Tibial artery (tissue), 4 donors: ENCODE data around the gene GLIS1.
A peak's percentile ranks its signal among the peaks of the same experiment; 100 is the strongest.

Experiments used
- DNase-seq, 2 donors: peaks; one replicate each; pipeline ENCODE4 v3.0.0-alpha.2; 2019
- H3K27ac ChIP-seq, 2 donors: fragments of 200-600 bp; sonication (generic) in 1 of 2; 1 replicate in 1 of 2; 2 replicates in 1 of 2; pipeline ENCODE4 v1.5.1; 2018 to 2019; ENCODE audit warnings: mild to moderate bottlenecking in 1 of 2
- H3K27me3 ChIP-seq, 2 donors: fragments of 200-600 bp; sonication (generic) in 1 of 2; one replicate each; pipeline versions ENCODE4 v1.5.1 to v1.6.0; 2016 to 2019
- H3K36me3 ChIP-seq, 3 donors: fragments of 200-600 bp; sonication (generic) in 2 of 3; one replicate each; pipeline ENCODE4 v1.5.1; 2016 to 2019; ENCODE audit warnings: mild to moderate bottlenecking in 2 of 3
- H3K4me1 ChIP-seq, 4 donors: fragments of 200-600 bp; sonication (generic) in 2 of 4; 1 replicate in 3 of 4; 2 replicates in 1 of 4; pipeline ENCODE4 v1.5.1; 2016 to 2019
- H3K4me3 ChIP-seq, 2 donors: fragments of 200-600 bp; sonication (generic) in 1 of 2; 1 replicate in 1 of 2; 2 replicates in 1 of 2; pipeline ENCODE4 v1.5.1; 2018 to 2019; ENCODE audit warnings: mild to moderate bottlenecking in 2 of 2
- H3K9me3 ChIP-seq, 3 donors: fragments of 200-600 bp; sonication (generic) in 1 of 3; one replicate each; pipeline ENCODE4 v1.5.1; 2016 to 2019
- intact Hi-C: fragments of 100-400 bp; cut with DNase I; formaldehyde crosslinking; loops from one replicate; pipeline ENCODE4 v1.15.0; 2023; ENCODE audit warnings: low total_unique reads
- TF ChIP-seq, protein P1 (sequence below), 2 experiments: fragments of 200-600 bp in 1 of 2; fragments of 450-650 bp in 1 of 2; IDR thresholded peaks; one replicate each; pipeline ENCODE4 v1.5.1; 2017 to 2019; ENCODE audit warnings: antibody characterized with exemption in 2 of 2, mild to moderate bottlenecking in 1 of 2, moderate library complexity in 1 of 2

GLIS1 gene

DNA sequence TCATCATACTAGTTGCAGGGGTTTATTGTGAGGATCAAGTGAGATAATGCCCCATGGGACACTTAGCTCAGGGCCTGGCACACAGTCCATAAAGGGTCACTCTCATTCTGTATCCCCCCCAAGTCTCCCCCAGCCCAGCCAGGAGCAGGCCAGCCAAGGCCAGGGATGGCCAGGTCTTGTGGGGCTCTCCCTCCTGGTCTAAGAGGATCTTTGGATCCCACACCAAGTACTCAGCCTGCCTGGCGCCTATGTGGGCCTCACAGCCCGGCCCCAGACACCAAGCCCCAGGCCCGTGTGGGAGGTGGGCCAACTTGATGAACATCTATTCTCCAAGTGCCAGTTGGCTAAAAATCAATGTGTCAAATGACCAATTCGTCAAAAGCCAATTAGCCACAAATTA, 117.8 kb downstream of the GLIS1 start:
- TF ChIP-seq, protein P1, sequence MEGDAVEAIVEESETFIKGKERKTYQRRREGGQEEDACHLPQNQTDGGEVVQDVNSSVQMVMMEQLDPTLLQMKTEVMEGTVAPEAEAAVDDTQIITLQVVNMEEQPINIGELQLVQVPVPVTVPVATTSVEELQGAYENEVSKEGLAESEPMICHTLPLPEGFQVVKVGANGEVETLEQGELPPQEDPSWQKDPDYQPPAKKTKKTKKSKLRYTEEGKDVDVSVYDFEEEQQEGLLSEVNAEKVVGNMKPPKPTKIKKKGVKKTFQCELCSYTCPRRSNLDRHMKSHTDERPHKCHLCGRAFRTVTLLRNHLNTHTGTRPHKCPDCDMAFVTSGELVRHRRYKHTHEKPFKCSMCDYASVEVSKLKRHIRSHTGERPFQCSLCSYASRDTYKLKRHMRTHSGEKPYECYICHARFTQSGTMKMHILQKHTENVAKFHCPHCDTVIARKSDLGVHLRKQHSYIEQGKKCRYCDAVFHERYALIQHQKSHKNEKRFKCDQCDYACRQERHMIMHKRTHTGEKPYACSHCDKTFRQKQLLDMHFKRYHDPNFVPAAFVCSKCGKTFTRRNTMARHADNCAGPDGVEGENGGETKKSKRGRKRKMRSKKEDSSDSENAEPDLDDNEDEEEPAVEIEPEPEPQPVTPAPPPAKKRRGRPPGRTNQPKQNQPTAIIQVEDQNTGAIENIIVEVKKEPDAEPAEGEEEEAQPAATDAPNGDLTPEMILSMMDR (IDR thresholded peaks at IDR 0.05), result no peak
- Histone ChIP-seq H3K4me3 (no peak overlapping the region), H3K36me3 (no peaks in the 10 kb centered on the region), H3K27me3 (peaks cover 0 to 3% of the 10 kb centered on the region in 2 donors), H3K9me3 (no peaks in the 10 kb centered on the region), H3K4me1 (no peaks in the 10 kb centered on the region), H3K27ac (no peak overlapping the region)
- intact Hi-C loops, result no loop called here
- peak in 1 of 2 donors; percentile 48 for DNase-seq

DNA sequence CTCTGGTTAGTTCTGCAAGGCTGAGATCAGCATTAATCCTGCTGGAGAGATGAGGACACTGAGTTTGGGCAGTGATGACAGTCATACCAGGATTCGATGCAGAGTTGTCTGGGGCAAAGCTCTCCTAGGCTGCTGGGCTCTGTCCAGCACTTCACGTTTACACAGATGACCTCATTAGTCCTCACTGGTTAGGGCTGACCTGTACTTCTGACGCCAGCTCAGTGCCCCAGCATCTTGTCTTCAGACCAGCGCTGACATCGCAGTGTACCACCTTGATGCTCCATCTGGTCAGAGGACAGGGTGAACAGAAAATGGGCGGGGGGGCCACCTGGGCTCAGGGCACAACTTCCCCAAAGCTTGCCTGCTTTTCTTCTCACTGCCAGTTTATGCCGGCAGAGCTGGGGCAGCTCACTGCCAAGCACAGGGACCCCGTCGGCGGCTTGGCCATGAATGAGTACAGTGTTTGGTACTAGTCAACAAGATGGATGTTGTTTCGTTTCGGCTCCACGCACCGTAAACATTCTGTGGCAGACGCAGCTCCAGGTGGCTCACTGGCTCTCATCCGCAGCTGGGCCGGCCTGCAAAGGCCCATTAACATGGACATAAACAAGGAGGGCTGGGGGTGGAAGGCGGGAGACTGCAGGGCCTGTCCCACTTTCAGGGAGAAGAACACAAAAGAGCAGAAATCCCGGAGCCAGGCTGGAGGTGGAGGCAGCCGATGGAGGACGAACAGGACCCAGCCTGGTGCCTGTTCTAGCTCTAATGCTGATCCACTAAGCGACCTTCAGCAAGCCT, 118.7 kb downstream of the GLIS1 start:
- H3K36me3 ChIP-seq, result no peaks in the 10 kb centered on the region
- H3K4me1 ChIP-seq, result no peaks in the 10 kb centered on the region
- DNase-seq, result peak in 1 of 2 donors; percentile 62
- no peaks in the 10 kb centered on the region for H3K9me3 ChIP-seq
- intact Hi-C loops, result no loop called here
- H3K4me3 ChIP-seq, result no peak overlapping the region
- H3K27me3 ChIP-seq, result peaks cover 0 to 3% of the 10 kb centered on the region in 2 donors
- TF ChIP-seq, protein P1 (IDR thresholded peaks at IDR 0.05), result no peak
- H3K27ac ChIP-seq, result no peak overlapping the region

DNA sequence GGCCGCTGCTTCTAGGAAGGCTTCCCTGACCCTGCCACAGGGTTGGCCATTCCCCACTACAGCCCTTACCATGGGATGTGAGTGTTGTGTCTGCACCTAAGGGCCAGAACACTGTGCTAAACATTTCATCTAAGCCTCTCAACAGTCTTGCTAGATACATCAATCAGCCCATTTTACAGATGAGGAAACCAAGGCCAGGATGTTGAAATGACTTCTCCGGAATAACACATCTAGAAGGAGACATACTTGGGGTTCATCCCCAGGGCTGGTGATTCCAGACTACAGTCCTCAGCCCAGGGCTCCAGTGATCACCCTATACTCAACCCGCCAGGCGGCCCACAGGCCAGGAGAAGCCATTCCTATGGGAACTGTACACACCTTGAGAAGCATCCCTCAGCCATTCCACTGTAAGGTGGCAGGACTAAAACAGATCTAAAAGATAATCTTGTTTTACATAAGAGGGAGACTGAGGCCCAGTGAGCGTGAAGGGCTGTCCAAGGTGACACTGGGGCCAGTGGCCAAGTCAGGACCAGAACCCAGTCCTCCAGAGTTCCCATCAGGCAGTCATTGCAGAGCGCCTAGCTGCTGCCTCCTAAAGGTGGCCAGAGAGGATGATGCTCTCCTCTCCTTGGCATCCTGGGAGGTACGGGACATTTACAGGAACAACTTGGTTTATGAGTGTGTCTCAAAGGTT, 119.5 kb downstream of the GLIS1 start:
- no peak overlapping the region for H3K27ac ChIP-seq
- no peak overlapping the region for H3K4me3 ChIP-seq
- H3K4me1 ChIP-seq, result no peaks in the 10 kb centered on the region
- no peaks in the 10 kb centered on the region for H3K36me3 ChIP-seq
- TF ChIP-seq, protein P1 (IDR thresholded peaks at IDR 0.05), result no peak
- H3K27me3 ChIP-seq, result peaks cover 0 to 5% of the 10 kb centered on the region in 2 donors
- H3K9me3 ChIP-seq, result no peaks in the 10 kb centered on the region
- DNase-seq, result peak in 1 of 2 donors; percentile 23
- intact Hi-C loops, result no loop called here

DNA sequence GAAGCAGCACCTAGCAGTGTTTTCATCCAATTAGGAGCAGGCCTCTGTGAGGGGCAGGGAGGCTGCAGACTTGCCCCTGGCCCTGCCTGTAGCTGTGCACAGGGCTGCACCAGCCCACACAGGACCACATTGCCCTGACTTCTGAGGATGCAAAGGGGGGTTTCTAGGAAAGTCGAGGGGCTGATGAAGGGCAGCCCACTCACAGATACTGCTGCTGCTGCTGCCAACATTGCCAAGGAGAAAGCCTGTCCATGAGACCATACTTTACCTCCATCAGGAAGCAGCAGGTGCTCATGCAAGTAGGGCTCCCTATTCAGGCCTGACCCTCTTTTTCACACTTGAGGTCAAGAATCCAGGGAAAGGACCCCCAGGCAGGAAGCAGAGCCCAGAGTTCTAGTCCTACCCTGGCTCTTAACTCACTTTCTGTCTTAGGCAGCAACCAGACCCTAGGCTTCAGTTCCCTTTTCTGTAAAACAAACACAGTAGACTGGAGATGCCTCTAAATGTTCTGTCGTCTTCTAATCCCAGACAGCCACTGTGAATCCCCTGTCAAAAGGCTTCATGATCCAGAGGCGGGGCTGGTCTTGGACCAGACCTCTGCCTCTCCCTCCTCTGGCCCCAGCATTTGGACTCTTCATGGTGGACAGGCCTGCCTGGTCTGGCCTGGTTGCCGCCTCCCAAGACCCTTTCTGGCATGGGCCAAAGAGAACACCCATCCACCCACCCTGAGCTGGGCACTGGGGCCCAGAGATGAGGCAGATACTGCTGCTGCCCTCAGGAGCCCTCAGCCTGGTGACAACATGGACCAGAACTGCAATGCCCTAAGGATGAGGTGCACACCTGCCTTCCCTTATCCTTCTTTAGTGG, 120.2 kb downstream of the GLIS1 start:
- TF ChIP-seq, protein P1 (IDR thresholded peaks at IDR 0.05), result no peak
- DNase-seq, result peak in 1 of 2 donors; percentile 53
- H3K36me3 ChIP-seq, result no peaks in the 10 kb centered on the region
- H3K4me1 ChIP-seq, result no peaks in the 10 kb centered on the region
- peaks cover 0 to 9% of the 10 kb centered on the region in 2 donors for H3K27me3 ChIP-seq
- intact Hi-C loops, result no loop called here
- no peaks in the 10 kb centered on the region for H3K9me3 ChIP-seq
- no peak overlapping the region for H3K4me3 ChIP-seq
- H3K27ac ChIP-seq, result no peak overlapping the region

DNA sequence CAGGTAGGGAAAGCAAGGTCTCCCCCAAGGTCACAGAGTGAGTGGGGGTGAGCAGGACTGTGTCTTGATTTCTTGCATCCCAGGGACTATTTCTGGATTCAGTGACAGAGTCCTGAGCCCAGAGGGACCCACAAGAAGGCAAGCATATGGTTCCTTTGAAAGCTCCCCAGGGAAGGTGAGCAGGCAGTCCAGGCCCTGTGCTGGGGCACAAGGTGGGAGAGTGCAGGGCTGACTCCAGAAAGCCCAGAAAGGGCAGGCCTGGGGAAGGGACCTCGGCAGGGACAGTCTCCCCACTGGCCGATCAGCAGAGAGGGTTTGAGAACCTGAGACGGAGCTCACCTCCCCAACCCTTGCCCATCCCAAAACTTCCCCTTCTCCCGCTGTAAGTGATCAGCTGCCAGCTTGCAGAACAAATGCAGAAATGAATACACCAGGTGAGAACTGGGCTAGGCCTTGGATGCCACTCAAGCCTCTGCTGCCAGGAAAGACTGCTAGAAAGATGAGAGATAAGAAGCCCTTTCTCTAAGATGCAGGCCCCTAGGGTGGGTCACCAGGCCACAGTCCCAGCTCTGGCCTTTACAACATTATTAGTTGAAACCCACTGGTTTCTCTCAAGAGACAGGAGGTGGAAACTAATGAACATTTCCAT, 121.0 kb downstream of the GLIS1 start:
- no peaks in the 10 kb centered on the region for H3K36me3 ChIP-seq
- H3K4me3 ChIP-seq, result no peak overlapping the region
- intact Hi-C loops, result no loop called here
- H3K9me3 ChIP-seq, result no peaks in the 10 kb centered on the region
- no peaks in the 10 kb centered on the region for H3K4me1 ChIP-seq
- H3K27me3 ChIP-seq, result peaks cover 0 to 9% of the 10 kb centered on the region in 2 donors
- no peak overlapping the region for H3K27ac ChIP-seq
- peak in 1 of 2 donors; percentile 40 for DNase-seq
- TF ChIP-seq, protein P1 (IDR thresholded peaks at IDR 0.05), result no peak
